Large intestine (tissue), 3 donors: ENCODE results near the gene NUP62. TPM values are rescaled to one million over a fixed set of nuclear protein-coding genes. Genes with fewer than 3 reads are reported as not detected.

ENCODE experiments used
- DNase-seq, 2 donors: peaks; one replicate each; pipeline versions ENCODE4 v3.0.0 to v3.0.0-alpha.2; 2013
- H3K27ac ChIP-seq: one replicate; pipeline ENCODE4 v1.5.1; 2013; ENCODE audit warnings: low read length
- H3K27me3 ChIP-seq: 2 replicates; pipeline ENCODE4 v1.6.1; 2013; ENCODE audit warnings: low read length; ENCODE audit not compliant: control insufficient read depth, insufficient read depth
- H3K36me3 ChIP-seq: 2 replicates; pipeline ENCODE4 v1.6.1; 2013; ENCODE audit warnings: low read length; ENCODE audit not compliant: control insufficient read depth, insufficient read depth
- H3K4me1 ChIP-seq: one replicate; pipeline ENCODE4 v1.6.1; 2013; ENCODE audit warnings: low read length; ENCODE audit not compliant: control insufficient read depth, insufficient read depth
- H3K4me3 ChIP-seq: one replicate; pipeline ENCODE4 v1.5.1; 2013; ENCODE audit warnings: low read length
- H3K9me3 ChIP-seq: one replicate; pipeline ENCODE4 v1.6.1; 2013; ENCODE audit warnings: mild to moderate bottlenecking, low read depth, low read length, moderate library complexity; ENCODE audit not compliant: control insufficient read depth
- WGBS: methylation state at CpG from one replicate; pipeline ENCODE4 v1.1.5; 2013; ENCODE audit warnings: low lambda C conversion rate; ENCODE audit not compliant: insufficient coverage; 5-methylcytosine and 5-hydroxymethylcytosine counted together
- polyA plus RNA-seq: library from polyadenylated mRNA; unstranded; fragments of 120-200 nt; gene quantifications from one replicate; pipeline ENCODE4 v1.2.1, GENCODE V29; 2013

The NUP62 gene
- polyA plus RNA-seq, 1 donor: 46.2 TPM

GRCh38 chr19:49882643-49883042 lies 46.7 kb downstream of the NUP62 start:
- WGBS: no CpG with 5 or more reads among the region's 14 CpGs
- Histone ChIP-seq H3K27me3 (no peaks in the 10 kb centered on the region), H3K27ac (no peak overlapping the region), H3K36me3 (peaks cover 64% of the 10 kb centered on the region), H3K9me3 (peaks cover 8% of the 10 kb centered on the region), H3K4me1 (peaks cover 9% of the 10 kb centered on the region), H3K4me3 (no peak overlapping the region)
- DNase-seq: no peak

GRCh38 chr19:49881672-49882394 lies 47.5 kb downstream of the NUP62 start:
- peaks cover 64% of the 10 kb centered on the region for H3K36me3 ChIP-seq
- WGBS: no CpG with 5 or more reads among the region's 31 CpGs
- no peaks in the 10 kb centered on the region for H3K27me3 ChIP-seq
- no peak overlapping the region for H3K4me3 ChIP-seq
- no peak for DNase-seq
- peaks cover 9% of the 10 kb centered on the region for H3K4me1 ChIP-seq
- no peak overlapping the region for H3K27ac ChIP-seq
- peaks cover 8% of the 10 kb centered on the region for H3K9me3 ChIP-seq

- Histone ChIP-seq H3K4me1 (peaks cover 9% of the 10 kb centered on the region), H3K36me3 (peaks cover 62% of the 10 kb centered on the region), H3K9me3 (peaks cover 10% of the 10 kb centered on the region), H3K4me3 (no peak overlapping the region), H3K27ac (no peak overlapping the region), H3K27me3 (no peaks in the 10 kb centered on the region)
- WGBS: no CpG with 5 or more reads among the region's 17 CpGs
- no peak for DNase-seq
These were observed 48.1 kb downstream of the NUP62 start for GRCh38 chr19:49881186-49881585.

GRCh38 chr19:49880162-49880869 lies 49.0 kb downstream of the NUP62 start:
- Histone ChIP-seq H3K4me1 (peaks cover 14% of the 10 kb centered on the region), H3K36me3 (peaks cover 58% of the 10 kb centered on the region), H3K27me3 (no peaks in the 10 kb centered on the region), H3K4me3 (no peak overlapping the region), H3K27ac (no peak overlapping the region), H3K9me3 (peaks cover 13% of the 10 kb centered on the region)
- DNase-seq: no peak
- WGBS: no CpG with 5 or more reads among the region's 10 CpGs

GRCh38 chr19:49879243-49879963 lies 49.9 kb downstream of the NUP62 start:
- Histone ChIP-seq H3K9me3 (peaks cover 13% of the 10 kb centered on the region), H3K4me1 (peaks cover 16% of the 10 kb centered on the region), H3K36me3 (peaks cover 51% of the 10 kb centered on the region), H3K4me3 (no peak overlapping the region), H3K27me3 (no peaks in the 10 kb centered on the region), H3K27ac (no peak overlapping the region)
- no peak for DNase-seq
- WGBS: no CpG with 5 or more reads among the region's 12 CpGs

GRCh38 chr19:49878744-49879070 lies 50.6 kb downstream of the NUP62 start:
- no CpG with 5 or more reads among the region's 9 CpGs for WGBS
- DNase-seq: no peak
- Histone ChIP-seq H3K4me1 (peaks cover 16% of the 10 kb centered on the region), H3K27me3 (no peaks in the 10 kb centered on the region), H3K4me3 (peak overlapping the region; percentile 82), H3K27ac (peak overlapping the region; percentile 99), H3K9me3 (peaks cover 13% of the 10 kb centered on the region), H3K36me3 (peaks cover 49% of the 10 kb centered on the region)

GRCh38 chr19:49877879-49878743 lies 51.2 kb downstream of the NUP62 start:
- no CpG with 5 or more reads among the region's 41 CpGs for WGBS
- peaks cover 43% of the 10 kb centered on the region for H3K36me3 ChIP-seq

GRCh38 chr19:49877020-49877878 lies 52.1 kb downstream of the NUP62 start, which contains the start of the genes AKT1S1 and TBC1D17:
Gene AKT1S1 (minus strand): TSS chr19:49877355. CDS start chr19:49873295, 4,060 bp downstream.
Gene TBC1D17 (plus strand): TSS chr19:49877702. CDS start chr19:49877724, 22 bp downstream.
- H3K27me3 ChIP-seq: no peaks in the 10 kb centered on the region
- peak within 1 kb of the TSS; percentile 82 for H3K4me3 ChIP-seq
- DNase-seq: peak; percentile 100
- peaks cover 16% of the 10 kb centered on the region for H3K4me1 ChIP-seq
- H3K27ac ChIP-seq: peak within 1 kb of the TSS; percentile 99
- WGBS: no CpG with 5 or more reads among the region's 61 CpGs
- peaks cover 38% of the 10 kb centered on the region for H3K36me3 ChIP-seq
- H3K9me3 ChIP-seq: peaks cover 7% of the 10 kb centered on the region

More at GRCh38 chr19:49877879-49878743, 51.2 kb downstream of the NUP62 start:
- Histone ChIP-seq H3K9me3 (peaks cover 13% of the 10 kb centered on the region), H3K27me3 (no peaks in the 10 kb centered on the region), H3K4me3 (peak overlapping the region; percentile 82), H3K4me1 (peaks cover 16% of the 10 kb centered on the region), H3K27ac (peak overlapping the region; percentile 99)
- DNase-seq: peak; percentile 99

- Histone ChIP-seq H3K4me3 (peak overlapping the region; percentile 82), H3K4me1 (peaks cover 16% of the 10 kb centered on the region), H3K9me3 (peaks cover 7% of the 10 kb centered on the region), H3K27me3 (no peaks in the 10 kb centered on the region), H3K36me3 (peaks cover 37% of the 10 kb centered on the region), H3K27ac (peak overlapping the region; percentile 99)
- DNase-seq: peak; percentile 99 to 100
- WGBS: no CpG with 5 or more reads among the region's 46 CpGs
These were observed 52.8 kb downstream of the NUP62 start for GRCh38 chr19:49876422-49877019.
